Lung (tissue), 12 donors: ENCODE results near the gene KRT14. TPM values are rescaled to one million over a fixed set of nuclear protein-coding genes. Genes with fewer than 3 reads are reported as not detected.
A peak's percentile ranks its signal among the peaks of the same experiment; 100 is the strongest.

ENCODE experiments used
- ATAC-seq: fragments of 200-7000 bp; cut with Tn5 transposase; one replicate; pipeline ENCODE4 v1.9.1; 2020; ENCODE audit warnings: moderate number of reproducible peaks; ENCODE audit not compliant: insufficient read depth, low FRiP score
- DNase-seq, 3 donors: peaks; one replicate each; pipeline ENCODE4 v3.0.0-alpha.2; 2013 to 2017
- H3K27ac ChIP-seq, 2 donors: one replicate each; pipeline ENCODE4 v1.5.1; 2013; ENCODE audit warnings: mild to moderate bottlenecking in 2 of 2, moderate library complexity in 2 of 2, control low read depth in 1 of 2, inconsistent platforms in 1 of 2, low read depth in 1 of 2, low read length in 1 of 2
- H3K27me3 ChIP-seq, 3 donors: one replicate each; pipeline ENCODE4 v1.5.1; 2013; ENCODE audit warnings: low read length in 2 of 3; ENCODE audit not compliant: control insufficient read depth in 3 of 3, insufficient read depth in 3 of 3
- H3K36me3 ChIP-seq, 4 donors: one replicate each; pipeline ENCODE4 v1.5.1; 2013; ENCODE audit warnings: low read length in 4 of 4, mild to moderate bottlenecking in 1 of 4, moderate library complexity in 1 of 4; ENCODE audit not compliant: control insufficient read depth in 4 of 4, insufficient read depth in 4 of 4
- H3K4me1 ChIP-seq, 5 donors: one replicate each; pipeline ENCODE4 v1.5.1; 2013; ENCODE audit warnings: low read length in 5 of 5, mild to moderate bottlenecking in 2 of 5, moderate library complexity in 1 of 5; ENCODE audit not compliant: control insufficient read depth in 5 of 5, insufficient read depth in 5 of 5
- H3K4me3 ChIP-seq: one replicate; pipeline ENCODE4 v1.5.1; 2013; ENCODE audit warnings: mild to moderate bottlenecking, control low read depth, moderate library complexity
- H3K9ac ChIP-seq, 2 donors: one replicate each; pipeline ENCODE4 v1.5.1; 2013; ENCODE audit warnings: low read length in 2 of 2, control low read depth in 1 of 2; ENCODE audit not compliant: insufficient read depth in 1 of 2
- H3K9me3 ChIP-seq, 4 donors: one replicate each; pipeline ENCODE4 v1.5.1; 2013; ENCODE audit warnings: low read length in 3 of 4, mild to moderate bottlenecking in 1 of 4, moderate library complexity in 1 of 4; ENCODE audit not compliant: control insufficient read depth in 4 of 4, insufficient read depth in 3 of 4
- WGBS, 2 donors: extraction: QIAGEN DNeasy Blood & Tissue Kit; methylation state at CpG; one replicate each; pipeline ENCODE4 v1.1.7; 2013; 5-methylcytosine and 5-hydroxymethylcytosine counted together
- polyA plus RNA-seq, 2 donors: library from polyadenylated mRNA; stranded (reverse); fragments of 200-250 nt; gene quantifications; one replicate each; pipeline ENCODE4 v1.2.1, GENCODE V29; 2013
- total RNA-seq, 2 donors: library from RNA; depleted of rRNA in 1 of 2; stranded (reverse); fragments of >200 nt in 1 of 2; gene quantifications; one replicate each; pipeline ENCODE4 v1.2.1, GENCODE V29; 2014 to 2021
- TF ChIP-seq, protein P1 (sequence below): IDR thresholded peaks from 2 replicates; pipeline ENCODE4 v1.5.1; 2012; ENCODE audit warnings: mild to moderate bottlenecking; ENCODE audit errors: control extremely low read depth, extremely low read depth
- donor health status: control.
- donor health status: control.
- donor health status: Bipolar disorder and iron deficiency.
- donor health status: healthy.
- donor health status: DM: yes; HTN: yes; CAD: no.

The KRT14 gene
- total and polyA plus RNA-seq, 4 donors: 0.37 to 0.71 (median 0.63) TPM; not detected in 1

DNA sequence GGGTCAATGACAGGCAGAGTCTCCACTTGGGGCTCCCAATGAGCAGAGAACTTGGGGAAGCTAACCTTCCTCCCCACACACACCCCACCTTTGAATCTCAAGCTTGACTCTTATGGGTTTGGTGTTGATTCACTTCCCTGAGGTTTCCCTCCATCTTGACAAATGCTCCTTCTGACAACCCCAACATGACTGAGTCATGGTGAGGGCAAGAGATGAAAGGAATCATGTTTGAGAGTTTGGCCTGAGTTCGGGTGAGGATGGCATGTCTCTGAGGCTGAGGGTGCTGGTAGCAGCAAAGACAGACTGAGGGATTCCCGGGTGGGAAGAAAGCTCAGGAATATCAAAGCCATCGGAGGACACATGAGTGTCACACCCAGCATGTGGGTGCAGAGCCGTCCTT, 33.5 kb downstream of the KRT14 start:
- DNase-seq (no peak), ATAC-seq (no peak)
- H3K4me3 ChIP-seq: no peak overlapping the region
- 80 to 83% methylated on average over 4 of the region's 4 CpGs for WGBS, 2 donors
- H3K36me3 ChIP-seq: no peaks in the 10 kb centered on the region
- no peak overlapping the region for H3K9ac ChIP-seq
- H3K27me3 ChIP-seq: peaks cover 0 to 4% (median 0%) of the 10 kb centered on the region in 3 donors
- TF ChIP-seq, protein P1, sequence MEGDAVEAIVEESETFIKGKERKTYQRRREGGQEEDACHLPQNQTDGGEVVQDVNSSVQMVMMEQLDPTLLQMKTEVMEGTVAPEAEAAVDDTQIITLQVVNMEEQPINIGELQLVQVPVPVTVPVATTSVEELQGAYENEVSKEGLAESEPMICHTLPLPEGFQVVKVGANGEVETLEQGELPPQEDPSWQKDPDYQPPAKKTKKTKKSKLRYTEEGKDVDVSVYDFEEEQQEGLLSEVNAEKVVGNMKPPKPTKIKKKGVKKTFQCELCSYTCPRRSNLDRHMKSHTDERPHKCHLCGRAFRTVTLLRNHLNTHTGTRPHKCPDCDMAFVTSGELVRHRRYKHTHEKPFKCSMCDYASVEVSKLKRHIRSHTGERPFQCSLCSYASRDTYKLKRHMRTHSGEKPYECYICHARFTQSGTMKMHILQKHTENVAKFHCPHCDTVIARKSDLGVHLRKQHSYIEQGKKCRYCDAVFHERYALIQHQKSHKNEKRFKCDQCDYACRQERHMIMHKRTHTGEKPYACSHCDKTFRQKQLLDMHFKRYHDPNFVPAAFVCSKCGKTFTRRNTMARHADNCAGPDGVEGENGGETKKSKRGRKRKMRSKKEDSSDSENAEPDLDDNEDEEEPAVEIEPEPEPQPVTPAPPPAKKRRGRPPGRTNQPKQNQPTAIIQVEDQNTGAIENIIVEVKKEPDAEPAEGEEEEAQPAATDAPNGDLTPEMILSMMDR: no peak
- peaks cover 0 to 12% (median 0%) of the 10 kb centered on the region in 5 donors for H3K4me1 ChIP-seq
- H3K9me3 ChIP-seq: peaks cover 0 to 2% (median 0%) of the 10 kb centered on the region in 4 donors
- H3K27ac ChIP-seq: no peak overlapping the region

DNA sequence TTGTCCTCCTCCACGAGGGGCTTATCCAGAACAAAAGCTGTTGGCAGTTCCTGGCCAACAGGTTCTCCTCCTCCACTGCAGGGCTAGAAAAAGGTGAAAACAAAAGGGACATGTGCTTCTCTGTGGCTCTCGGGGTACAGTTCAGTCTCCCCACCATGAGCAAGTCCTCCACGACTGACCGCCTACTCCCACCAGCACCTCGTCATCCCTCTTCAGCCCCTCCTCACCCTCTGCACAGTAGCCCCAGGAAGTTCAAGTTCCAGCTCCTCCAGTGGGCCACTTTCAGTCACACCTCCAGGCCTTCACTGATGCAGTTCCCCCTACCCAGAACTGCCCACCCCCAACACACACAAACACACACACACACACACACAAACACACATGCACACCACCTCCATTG, 34.2 kb downstream of the KRT14 start:
- H3K27me3 ChIP-seq: no peaks in the 10 kb centered on the region
- peaks cover 0 to 2% (median 0%) of the 10 kb centered on the region in 4 donors for H3K9me3 ChIP-seq
- DNase-seq (no peak), ATAC-seq (no peak)
- no peak overlapping the region for H3K9ac ChIP-seq
- H3K4me1 ChIP-seq: peaks cover 0 to 12% (median 0%) of the 10 kb centered on the region in 5 donors
- 86 to 90% methylated on average over 5 of the region's 5 CpGs for WGBS, 2 donors
- H3K4me3 ChIP-seq: no peak overlapping the region
- no peak overlapping the region for H3K27ac ChIP-seq
- TF ChIP-seq, protein P1: no peak
- H3K36me3 ChIP-seq: no peaks in the 10 kb centered on the region

DNA sequence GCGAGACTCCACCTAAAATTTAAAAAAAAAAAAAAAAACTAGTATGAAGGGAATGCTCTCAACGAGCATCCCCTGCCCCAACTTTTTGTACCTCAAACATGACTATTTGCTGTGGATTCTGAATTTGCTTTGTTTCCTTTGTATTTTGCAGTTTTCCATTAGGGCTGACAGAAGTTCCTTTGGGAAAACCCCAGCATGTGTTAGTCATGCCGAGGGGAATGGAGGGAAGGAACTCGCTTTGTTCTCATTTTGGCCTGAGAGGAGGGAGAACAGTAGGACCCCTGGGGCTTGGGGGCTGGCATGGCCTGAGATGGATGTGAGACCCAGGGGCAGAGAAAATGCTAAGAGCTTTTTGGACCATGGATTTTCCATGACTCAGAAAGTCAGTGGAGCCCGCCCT, 35.3 kb downstream of the KRT14 start:
- WGBS, 2 donors: 66 to 82% methylated on average over 5 of the region's 5 CpGs
- DNase-seq (no peak), ATAC-seq (no peak)
- TF ChIP-seq, protein P1: no peak
- Histone ChIP-seq H3K9me3 (peaks cover 0 to 7% (median 0%) of the 10 kb centered on the region in 4 donors), H3K4me3 (no peak overlapping the region), H3K36me3 (no peaks in the 10 kb centered on the region), H3K4me1 (peaks cover 0 to 12% (median 0%) of the 10 kb centered on the region in 5 donors), H3K27ac (no peak overlapping the region), H3K27me3 (no peaks in the 10 kb centered on the region), H3K9ac (no peak overlapping the region)

DNA sequence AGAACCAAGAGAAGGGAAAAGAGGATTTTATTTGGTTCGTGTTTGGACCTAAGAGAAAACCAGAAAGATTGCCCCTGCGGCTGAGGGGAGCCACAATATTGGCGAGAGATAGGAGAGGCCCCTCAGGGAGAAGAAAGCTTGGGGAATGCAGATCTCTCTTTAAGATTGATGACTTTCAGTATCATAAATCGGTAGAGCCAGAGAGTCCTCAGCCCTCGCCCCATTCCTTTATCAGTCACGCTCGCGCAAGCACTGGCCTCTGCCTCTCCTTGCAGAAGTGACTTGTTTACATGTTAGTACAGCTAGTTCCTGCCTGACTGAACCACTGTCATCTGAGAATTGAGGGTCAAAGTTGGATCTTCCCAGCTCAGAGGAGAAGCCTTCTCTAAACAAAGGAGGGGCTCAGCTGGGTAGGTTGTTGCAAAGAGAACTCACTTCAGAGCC, 37.1 kb downstream of the KRT14 start:
- TF ChIP-seq, protein P1: no peak
- peaks cover 0 to 7% (median 0%) of the 10 kb centered on the region in 4 donors for H3K9me3 ChIP-seq
- no peaks in the 10 kb centered on the region for H3K36me3 ChIP-seq
- peaks cover 0 to 12% (median 5%) of the 10 kb centered on the region in 5 donors for H3K4me1 ChIP-seq
- no peak overlapping the region for H3K9ac ChIP-seq
- H3K27ac ChIP-seq: no peak overlapping the region
- no peak overlapping the region for H3K4me3 ChIP-seq
- WGBS, 2 donors: 71 to 81% methylated on average over 8 of the region's 8 CpGs
- ATAC-seq (no peak), DNase-seq (peak in 1 of 3 donors; percentile 69)
- H3K27me3 ChIP-seq: no peaks in the 10 kb centered on the region
